ENCODE data around the gene TRAK1. TPM values are rescaled to one million over a fixed set of nuclear protein-coding genes. Genes with fewer than 3 reads are reported as not detected.

TRAK1 gene
- total and polyA plus RNA-seq, 10 of the 15 experiments (the other 5 are each of a cell fraction or from before 2014, with no cell fraction given), result 6.6 to 46.2 (median 23.7) TPM

DNA sequence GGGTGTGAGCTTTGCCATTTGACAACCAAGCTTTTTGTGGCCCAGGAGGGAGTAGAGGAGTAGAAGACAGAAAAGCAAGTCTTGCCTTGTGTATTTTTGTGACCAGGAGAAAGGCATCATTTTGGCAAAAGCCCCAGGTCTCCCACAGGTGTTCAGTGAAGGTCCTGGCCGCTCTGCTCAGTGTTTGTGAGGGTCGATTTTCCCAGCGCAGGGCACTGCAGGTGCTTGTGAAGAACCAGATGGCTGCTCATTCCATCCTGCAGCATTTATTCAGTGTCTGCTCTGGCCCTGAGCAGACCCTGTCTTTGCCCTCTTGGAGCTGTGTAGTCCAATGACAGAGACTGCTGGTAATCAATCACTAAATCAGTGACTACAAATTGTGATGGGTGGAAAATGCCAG lies 19.5 kb downstream of the TRAK1 start:
- Histone ChIP-seq H3K27me3 (replicated peaks in 1 of 2; ENCODE audit: control insufficient read depth in 2 of 2, insufficient read depth in 2 of 2, low read length in 1 of 2) (no peaks in the 10 kb centered on the region), H4K20me1 (ENCODE audit: control insufficient read depth, insufficient read depth) (no peaks in the 10 kb centered on the region), H3K79me2 (ENCODE audit: control insufficient read depth, insufficient read depth, low read length) (no peaks in the 10 kb centered on the region; the same call in 1 of the 2 replicates), H3K4me3 (no peak overlapping the region), H3K4me2 (ENCODE audit: control insufficient read depth, insufficient read depth) (no peak overlapping the region), H3K4me1 (ENCODE audit: control insufficient read depth, insufficient read depth, low read length) (peaks cover 3% of the 10 kb centered on the region; the same call in 1 of the 2 replicates), H3K36me3 (ENCODE audit: control insufficient read depth in 2 of 2, insufficient read depth in 2 of 2, low read length in 1 of 2) (peaks cover 0 to 3% of the 10 kb centered on the region in 2 experiments), H3K9me3 (replicated peaks; ENCODE audit: control insufficient read depth, insufficient read depth, low read length) (no peaks in the 10 kb centered on the region), H3K27ac (ENCODE audit: control insufficient read depth, insufficient read depth) (no peak overlapping the region), H3K9ac (ENCODE audit: control insufficient read depth, insufficient read depth, low read length) (no peak overlapping the region), H2AFZ (ENCODE audit: control insufficient read depth, low read depth, low read length) (no peak overlapping the region)
- no TSS peak for BruUV-seq (replicated peaks)
- POLR2A ChIA-PET, result interaction anchor here (1.3 kb wide), 1 partner anchor 95 kb away, joined by 3 read pairs; no protein-coding TSS in a partner anchor
- no peak for FAIRE-seq
- in situ Hi-C loops (cut with MboI), result loop anchor here (25.0 kb wide), 2 partner anchors 1523 to 1773 kb away; no protein-coding TSS in a partner anchor
- ATAC-seq, result no peak
- RAD21 ChIA-PET (ENCODE audit: unreplicated experiment), result interaction anchor here (1.4 to 1.5 kb wide), 2 partner anchors 11 to 333 kb away, joined by 3 read pairs; no protein-coding TSS in a partner anchor
- intact Hi-C loops (cut with micrococcal nuclease; ENCODE audit: unreplicated experiment), result no loop called here
- no peak for DNase-seq (ENCODE audit: low read depth, low spot score)
- CTCF ChIA-PET, result interaction anchor here (1.3 to 2.1 kb wide), 2 partner anchors 9 to 11 kb away, joined by 3 to 7 read pairs; no protein-coding TSS in a partner anchor
- TF ChIP-seq PML (IDR thresholded peaks at IDR 0.05; ENCODE audit: low read length) (no peak), RCOR1 (conservative IDR thresholded peaks at IDR 0.05; ENCODE audit: low read depth, low read length) (no peak), NFYA (IDR thresholded peaks at IDR 0.05; ENCODE audit: borderline replicate concordance, low read depth, low read length) (no peak), NFIC (IDR thresholded peaks at IDR 0.05; ENCODE audit: low read depth, low read length) (no peak), NFXL1 (IDR thresholded peaks at IDR 0.05; ENCODE audit: borderline replicate concordance) (no peak), RAD51 (IDR thresholded peaks at IDR 0.05) (no peak), CBX3 (IDR thresholded peaks at IDR 0.05; ENCODE audit: borderline replicate concordance, low read depth) (no peak), JUND (IDR thresholded peaks at IDR 0.05; ENCODE audit: low read depth, low read length) (no peak), ASH2L (IDR thresholded peaks at IDR 0.05; ENCODE audit: borderline replicate concordance, low read depth) (no peak), EP300 (IDR thresholded peaks at IDR 0.05; ENCODE audit: borderline replicate concordance in 1 of 2, control insufficient read depth in 1 of 2, low read depth in 2 of 2, low read length in 2 of 2) (no peak)
- SMC1A ChIA-PET (ENCODE audit: uncharacterized antibody, unreplicated experiment), result interaction anchor here (0.7 to 1.2 kb wide), 2 partner anchors 85 to 1772 kb away, joined by 3 read pairs; no protein-coding TSS in a partner anchor
- WGBS (ENCODE audit: insufficient coverage, insufficient replicate concordance, low lambda C conversion rate, missing lambda C conversion rate), result 93% methylated on average over 3 of the region's 3 CpGs

Measured in GM12878 (cell line).